WTC11 (cell line): ENCODE results near the gene MAPKAPK5. TPM values are rescaled to one million over a fixed set of nuclear protein-coding genes. Genes with fewer than 3 reads are reported as not detected.

Experiments used
- ATAC-seq: fragments of 200-7000 bp; cut with Tn5 transposase; 2 replicates; pipeline ENCODE4 v1.10.0; 2021; ENCODE audit warnings: mild to moderate bottlenecking, moderate library complexity
- CTCF ChIA-PET: fragments of 300-600 bp; sonication (Branson Sonifier 250); formaldehyde crosslinking; loops from one replicate; lab custom pipeline; 2021; ENCODE audit warnings: antibody characterized with exemption; lab: Charles Lee
- POLR2A ChIA-PET: fragments of 350-600 bp; sonication (Branson Sonifier 250); formaldehyde crosslinking; loops from one replicate; lab custom pipeline; 2021; ENCODE audit warnings: antibody characterized with exemption; lab: Charles Lee
- DNase-seq: peaks from one replicate; pipeline ENCODE4 v3.0.0; 2021; ENCODE audit warnings: low spot score
- H3K27ac Mint-ChIP-seq: 2 replicates; pipeline ENCODE4 v1.8.0; 2021; ENCODE audit warnings: mixed read lengths
- H3K27me3 Mint-ChIP-seq: 2 replicates; pipeline ENCODE4 v1.8.0; 2021; ENCODE audit warnings: low read depth, mild to moderate bottlenecking, moderate library complexity, mixed read lengths
- H3K36me3 Mint-ChIP-seq: 2 replicates; pipeline ENCODE4 v1.8.0; 2021; ENCODE audit warnings: mixed read lengths
- H3K4me1 Mint-ChIP-seq: 2 replicates; pipeline ENCODE4 v1.8.0; 2022; ENCODE audit warnings: mixed read lengths
- H3K4me3 Mint-ChIP-seq: 2 replicates; pipeline ENCODE4 v1.8.0; 2021; ENCODE audit warnings: mild to moderate bottlenecking, moderate library complexity, mixed read lengths
- H3K9me3 Mint-ChIP-seq: 2 replicates; pipeline ENCODE4 v1.8.0; 2021; ENCODE audit warnings: mixed read lengths
- ARID4B ChIP-seq: sonication (generic); formaldehyde crosslinking; IDR thresholded peaks from 2 replicates; pipeline ENCODE4 v1.8.0; 2023; ENCODE audit warnings: missing genetic modification reagents, mild to moderate bottlenecking, borderline replicate concordance
- ATF3 ChIP-seq: sonication (generic); formaldehyde crosslinking; conservative IDR thresholded peaks from 2 replicates; pipeline ENCODE4 v1.8.1; 2022; ENCODE audit warnings: mild to moderate bottlenecking, missing genetic modification reagents
- CBFB ChIP-seq: sonication (generic); formaldehyde crosslinking; IDR thresholded peaks from 2 replicates; pipeline ENCODE4 v1.8.1; 2022; ENCODE audit warnings: mild to moderate bottlenecking, low read depth, missing genetic modification reagents
- E2F1 ChIP-seq: sonication (generic); formaldehyde crosslinking; IDR thresholded peaks from 2 replicates; pipeline ENCODE4 v1.8.0; 2022; ENCODE audit warnings: mild to moderate bottlenecking, missing genetic modification reagents
- ELF4 ChIP-seq: sonication (generic); formaldehyde crosslinking; IDR thresholded peaks from 2 replicates; pipeline ENCODE4 v1.8.1; 2022; ENCODE audit warnings: low read depth, mild to moderate bottlenecking, moderate library complexity, missing genetic modification reagents
- FOXP1 ChIP-seq: sonication (generic); formaldehyde crosslinking; IDR thresholded peaks from 2 replicates; pipeline ENCODE4 v1.8.0; 2022; ENCODE audit warnings: missing genetic modification reagents, mild to moderate bottlenecking, moderate library complexity, borderline replicate concordance
- IRF1 ChIP-seq: sonication (generic); formaldehyde crosslinking; IDR thresholded peaks from 2 replicates; pipeline ENCODE4 v1.8.0; 2023; ENCODE audit warnings: missing genetic modification reagents
- PRRX2 ChIP-seq: fragments of 250-450 bp; sonication (Bioruptor Pico); IDR thresholded peaks from 2 replicates; pipeline ENCODE4 v1.8.0; 2021; ENCODE audit warnings: mild to moderate bottlenecking
- TCF7 ChIP-seq: sonication (generic); formaldehyde crosslinking; IDR thresholded peaks from 2 replicates; pipeline ENCODE4 v1.8.0; 2022; ENCODE audit warnings: mild to moderate bottlenecking, low read depth, missing genetic modification reagents, moderate library complexity
- ZBTB21 ChIP-seq: sonication (generic); formaldehyde crosslinking; IDR thresholded peaks from 2 replicates; pipeline ENCODE4 v1.8.1; 2023; ENCODE audit warnings: mild to moderate bottlenecking, missing genetic modification reagents, borderline replicate concordance
- ZNF121 ChIP-seq: sonication (generic); formaldehyde crosslinking; IDR thresholded peaks from 2 replicates; pipeline ENCODE4 v1.8.0; 2023; ENCODE audit warnings: missing genetic modification reagents
- ZNF219 ChIP-seq: sonication (generic); formaldehyde crosslinking; IDR thresholded peaks from 2 replicates; pipeline ENCODE4 v1.8.0; 2023; ENCODE audit warnings: missing genetic modification reagents, mild to moderate bottlenecking, borderline replicate concordance
- ZNF263 ChIP-seq: sonication (generic); formaldehyde crosslinking; IDR thresholded peaks from 2 replicates; pipeline ENCODE4 v1.8.1; 2022; ENCODE audit warnings: low read depth, mild to moderate bottlenecking, moderate library complexity, missing genetic modification reagents
- ZNF281 ChIP-seq: sonication (generic); formaldehyde crosslinking; IDR thresholded peaks from 2 replicates; pipeline ENCODE4 v1.8.0; 2023; ENCODE audit warnings: mild to moderate bottlenecking, missing genetic modification reagents
- ZNF317 ChIP-seq: sonication (generic); formaldehyde crosslinking; IDR thresholded peaks from 2 replicates; pipeline ENCODE4 v1.8.1; 2023; ENCODE audit warnings: low read depth, mild to moderate bottlenecking, moderate library complexity, missing genetic modification reagents, borderline replicate concordance
- ZSCAN18 ChIP-seq: fragments of 250-450 bp; sonication (Bioruptor Pico); IDR thresholded peaks from 2 replicates; pipeline ENCODE4 v2.1.2; 2022; ENCODE audit warnings: mild to moderate bottlenecking, moderate library complexity
- total RNA-seq: library from RNA; stranded (reverse); gene quantifications from 3 replicates; pipeline ENCODE4 v1.2.3, GENCODE V29; 2021

MAPKAPK5 gene
- total RNA-seq, 1 experiment from 2014 or later = 81.8 TPM

GRCh38 chr12:111870216-111870615, 28.2 kb downstream of the MAPKAPK5 start:
- CTCF ChIA-PET = interaction anchor here (1.5 kb wide), 1 partner anchor 10 kb away, joined by 3 read pairs; no protein-coding TSS in a partner anchor
- H3K36me3 Mint-ChIP-seq = peaks cover 52% of the 10 kb centered on the region
- POLR2A ChIA-PET = no interaction called here
- H3K27ac Mint-ChIP-seq = peak overlapping the region; percentile 81; the same call in 1 of the 2 replicates
- H3K4me1 Mint-ChIP-seq = peaks cover 54% of the 10 kb centered on the region
- H3K4me3 Mint-ChIP-seq = no peak overlapping the region
- DNase-seq (no peak), ATAC-seq (no peak)
- H3K9me3 Mint-ChIP-seq = peaks cover 10% of the 10 kb centered on the region
- no peak for TF ChIP-seq ARID4B
- TF ChIP-seq ZNF281 (CRISPR knock-in tag) = no peak
- no peak for TF ChIP-seq ZNF219 (CRISPR knock-in tag)
- no peak for TF ChIP-seq PRRX2 (CRISPR knock-in tag)
- no peak for TF ChIP-seq FOXP1 (CRISPR knock-in tag)
- TF ChIP-seq ATF3 = no peak
- TF ChIP-seq CBFB (CRISPR knock-in tag) = no peak
- no peak for TF ChIP-seq TCF7
- TF ChIP-seq ZNF263 (CRISPR knock-in tag) = no peak
- no peak for TF ChIP-seq ZBTB21 (CRISPR knock-in tag)
- H3K27me3 Mint-ChIP-seq = no peaks in the 10 kb centered on the region

GRCh38 chr12:111870706-111871105, 28.7 kb downstream of the MAPKAPK5 start:
- POLR2A ChIA-PET = no interaction called here
- Mint-ChIP-seq H3K27ac (peak overlapping the region; percentile 81; the same call in 1 of the 2 replicates), H3K4me3 (no peak overlapping the region)

GRCh38 chr12:111873113-111873512, 31.1 kb downstream of the MAPKAPK5 start:
- Mint-ChIP-seq H3K36me3 (peaks cover 58% of the 10 kb centered on the region), H3K27ac (no peak overlapping the region; the same call in none of the 2 replicates), H3K9me3 (peaks cover 10% of the 10 kb centered on the region), H3K27me3 (no peaks in the 10 kb centered on the region), H3K4me3 (no peak overlapping the region), H3K4me1 (peaks cover 29% of the 10 kb centered on the region)
- ATAC-seq (no peak), DNase-seq (no peak)
- no peak for TF ChIP-seq ELF4
- TF ChIP-seq ZNF121 = no peak
- no peak for TF ChIP-seq ATF3
- no peak for TF ChIP-seq ZNF317
- TF ChIP-seq E2F1 = no peak
- no peak for TF ChIP-seq IRF1 (CRISPR knock-in tag)
- no peak for TF ChIP-seq ZSCAN18 (CRISPR knock-in tag)
- POLR2A ChIA-PET = no interaction called here
- CTCF ChIA-PET = no interaction called here

More at GRCh38 chr12:111870706-111871105, 28.7 kb downstream of the MAPKAPK5 start:
- ATAC-seq = no peak
- Mint-ChIP-seq H3K36me3 (peaks cover 54% of the 10 kb centered on the region), H3K9me3 (peaks cover 10% of the 10 kb centered on the region), H3K4me1 (peaks cover 50% of the 10 kb centered on the region), H3K27me3 (no peaks in the 10 kb centered on the region)
- no peak for DNase-seq
- CTCF ChIA-PET = interaction anchor here (1.5 kb wide), 1 partner anchor 10 kb away, joined by 3 read pairs; no protein-coding TSS in a partner anchor
- no peak for TF ChIP-seq ELF4
